Measurements from ENCODE around the gene SEMA3E. TPM values are rescaled to one million over a fixed set of nuclear protein-coding genes. Genes with fewer than 3 reads are reported as not detected.

The SEMA3E gene
- total and polyA plus RNA-seq, 7 experiments from 2014 or later = not detected

GRCh38 chr7:83324596-83324995 is 324.3 kb downstream of the SEMA3E start:
- CTCF ChIA-PET = no interaction called here
- no peak overlapping the region for H3K4me3 Mint-ChIP-seq
- no peaks in the 10 kb centered on the region for H3K4me1 Mint-ChIP-seq
- H3K27me3 Mint-ChIP-seq = no peaks in the 10 kb centered on the region
- intact Hi-C loops (cut with micrococcal nuclease) = no loop called here
- no peaks in the 10 kb centered on the region for H3K27me3 ChIP-seq (ENCODE audit: control insufficient read depth in 2 of 2, insufficient read depth in 2 of 2, low read length in 2 of 2)
- no peak overlapping the region for H3K27ac Mint-ChIP-seq
- H3K36me3 Mint-ChIP-seq = no peaks in the 10 kb centered on the region
- peaks cover 0 to 10% (median 0%) of the 10 kb centered on the region in 11 donors for H3K9me3 Mint-ChIP-seq
- no peaks in the 10 kb centered on the region for H3K9me3 ChIP-seq (ENCODE audit: control insufficient read depth in 2 of 3, low read length in 3 of 3)
- no peaks in the 10 kb centered on the region for H3K4me1 ChIP-seq (ENCODE audit: control insufficient read depth in 2 of 2, insufficient read depth in 2 of 2, low read length in 2 of 2)
- POLR2A ChIA-PET = no interaction called here
- DNase-seq (no peak), ATAC-seq (no peak)
- H3K36me3 ChIP-seq (ENCODE audit: control insufficient read depth in 2 of 3, insufficient read depth in 3 of 3, low read length in 3 of 3) = no peaks in the 10 kb centered on the region
- H3K27ac ChIP-seq (ENCODE audit: low read depth, low read length) = no peak overlapping the region
- no peak overlapping the region for H3K4me3 ChIP-seq (ENCODE audit: low read length)

- Mint-ChIP-seq H3K4me1 (no peaks in the 10 kb centered on the region), H3K36me3 (no peaks in the 10 kb centered on the region), H3K4me3 (no peak overlapping the region), H3K27ac (no peak overlapping the region), H3K27me3 (no peaks in the 10 kb centered on the region), H3K9me3 (peaks cover 0 to 5% (median 0%) of the 10 kb centered on the region in 11 donors)
- ATAC-seq = no peak
- Histone ChIP-seq H3K4me3 (ENCODE audit: low read length) (no peak overlapping the region), H3K36me3 (ENCODE audit: control insufficient read depth in 2 of 3, insufficient read depth in 3 of 3, low read length in 3 of 3) (no peaks in the 10 kb centered on the region), H3K27me3 (ENCODE audit: control insufficient read depth in 2 of 2, insufficient read depth in 2 of 2, low read length in 2 of 2) (no peaks in the 10 kb centered on the region), H3K27ac (ENCODE audit: low read depth, low read length) (no peak overlapping the region), H3K4me1 (ENCODE audit: control insufficient read depth in 2 of 2, insufficient read depth in 2 of 2, low read length in 2 of 2) (no peaks in the 10 kb centered on the region), H3K9me3 (ENCODE audit: control insufficient read depth in 2 of 3, low read length in 3 of 3) (no peaks in the 10 kb centered on the region)
- intact Hi-C loops (cut with micrococcal nuclease) = no loop called here
- ChIA-PET CTCF (no interaction called here), POLR2A (no interaction called here)
- no peak for DNase-seq
Observed at GRCh38 chr7:83321011-83321410, 327.9 kb downstream of the SEMA3E start.

GRCh38 chr7:83313931-83314330 is 335.0 kb downstream of the SEMA3E start:
- Histone ChIP-seq H3K4me1 (ENCODE audit: control insufficient read depth in 2 of 2, insufficient read depth in 2 of 2, low read length in 2 of 2) (no peaks in the 10 kb centered on the region), H3K27ac (ENCODE audit: low read depth, low read length) (no peak overlapping the region), H3K36me3 (ENCODE audit: control insufficient read depth in 2 of 3, insufficient read depth in 3 of 3, low read length in 3 of 3) (no peaks in the 10 kb centered on the region), H3K9me3 (ENCODE audit: control insufficient read depth in 2 of 3, low read length in 3 of 3) (no peaks in the 10 kb centered on the region), H3K4me3 (ENCODE audit: low read length) (no peak overlapping the region), H3K27me3 (ENCODE audit: control insufficient read depth in 2 of 2, insufficient read depth in 2 of 2, low read length in 2 of 2) (no peaks in the 10 kb centered on the region)
- POLR2A ChIA-PET = no interaction called here
- intact Hi-C loops (cut with micrococcal nuclease) = no loop called here
- Mint-ChIP-seq H3K4me3 (no peak overlapping the region), H3K27me3 (no peaks in the 10 kb centered on the region), H3K9me3 (peaks cover 0 to 14% (median 0%) of the 10 kb centered on the region in 11 donors), H3K27ac (no peak overlapping the region), H3K36me3 (no peaks in the 10 kb centered on the region), H3K4me1 (no peaks in the 10 kb centered on the region)
- DNase-seq (no peak), ATAC-seq (no peak)
- CTCF ChIA-PET = no interaction called here
